ENCODE data around the gene MPL.

DNA sequence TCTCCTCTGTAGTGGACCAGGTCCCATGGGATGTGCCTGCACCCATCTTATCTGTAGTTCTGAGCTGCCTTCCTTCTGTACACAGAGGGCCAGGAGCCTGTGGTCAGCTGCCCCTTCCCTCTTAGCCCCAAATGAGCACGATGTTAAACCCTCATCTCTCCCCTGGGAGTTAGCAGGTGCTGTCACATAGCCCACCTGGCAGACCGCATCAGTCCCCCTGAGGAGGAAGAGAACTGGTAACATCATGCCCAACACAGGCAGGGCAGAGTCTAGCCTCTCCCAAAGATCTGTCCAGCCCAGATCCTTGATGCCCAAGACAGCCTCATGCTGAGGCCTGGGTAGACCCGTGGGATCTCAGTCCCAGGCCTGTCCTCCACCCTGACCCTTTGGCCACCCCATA lies 32.2 kb upstream of the MPL start:
- TF ChIP-seq EZH2 (IDR thresholded peaks at IDR 0.05; ENCODE audit: insufficient read depth, poor library complexity, severe bottlenecking) (no peak), EZH2phosphoT487 (IDR thresholded peaks at IDR 0.05; ENCODE audit: insufficient read depth, low read depth) (no peak)

Data from GM23248 (cell line).